ENCODE data around the gene FDXACB1. TPM values are rescaled to one million over a fixed set of nuclear protein-coding genes. Genes with fewer than 3 reads are reported as not detected.

The FDXACB1 gene
- total and polyA plus RNA-seq, 2 donors (not counting 3 experiments of a cell fraction or from before 2014, with no cell fraction given): 1.1 to 1.4 TPM

- no peak for TF ChIP-seq MYC (IDR thresholded peaks at IDR 0.05; ENCODE audit: low read depth, low read length)
- TF ChIP-seq, protein P1, sequence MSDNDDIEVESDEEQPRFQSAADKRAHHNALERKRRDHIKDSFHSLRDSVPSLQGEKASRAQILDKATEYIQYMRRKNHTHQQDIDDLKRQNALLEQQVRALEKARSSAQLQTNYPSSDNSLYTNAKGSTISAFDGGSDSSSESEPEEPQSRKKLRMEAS (IDR thresholded peaks at IDR 0.05; ENCODE audit: insufficient read depth, insufficient read length): no peak
- TF ChIP-seq FOS (IDR thresholded peaks at IDR 0.05; ENCODE audit: borderline replicate concordance, insufficient read depth, low read length): no peak
- no peak for TF ChIP-seq EZH2 (IDR thresholded peaks at IDR 0.05; ENCODE audit: borderline replicate concordance, low read depth, low read length, severe bottlenecking)
- TF ChIP-seq GATA2 (IDR thresholded peaks at IDR 0.05; ENCODE audit: insufficient read depth, insufficient read length, low read depth, low read length): no peak
- no peak for TF ChIP-seq POLR2A (IDR thresholded peaks at IDR 0.05; ENCODE audit: low read depth, low read length)
- TF ChIP-seq JUN (IDR thresholded peaks at IDR 0.05; ENCODE audit: borderline replicate concordance, insufficient read depth, insufficient read length, low read depth): no peak
- no peak for TF ChIP-seq POLR2AphosphoS5 (IDR thresholded peaks at IDR 0.05; ENCODE audit: insufficient read depth, low read depth, low read length)
- TF ChIP-seq, protein P2, sequence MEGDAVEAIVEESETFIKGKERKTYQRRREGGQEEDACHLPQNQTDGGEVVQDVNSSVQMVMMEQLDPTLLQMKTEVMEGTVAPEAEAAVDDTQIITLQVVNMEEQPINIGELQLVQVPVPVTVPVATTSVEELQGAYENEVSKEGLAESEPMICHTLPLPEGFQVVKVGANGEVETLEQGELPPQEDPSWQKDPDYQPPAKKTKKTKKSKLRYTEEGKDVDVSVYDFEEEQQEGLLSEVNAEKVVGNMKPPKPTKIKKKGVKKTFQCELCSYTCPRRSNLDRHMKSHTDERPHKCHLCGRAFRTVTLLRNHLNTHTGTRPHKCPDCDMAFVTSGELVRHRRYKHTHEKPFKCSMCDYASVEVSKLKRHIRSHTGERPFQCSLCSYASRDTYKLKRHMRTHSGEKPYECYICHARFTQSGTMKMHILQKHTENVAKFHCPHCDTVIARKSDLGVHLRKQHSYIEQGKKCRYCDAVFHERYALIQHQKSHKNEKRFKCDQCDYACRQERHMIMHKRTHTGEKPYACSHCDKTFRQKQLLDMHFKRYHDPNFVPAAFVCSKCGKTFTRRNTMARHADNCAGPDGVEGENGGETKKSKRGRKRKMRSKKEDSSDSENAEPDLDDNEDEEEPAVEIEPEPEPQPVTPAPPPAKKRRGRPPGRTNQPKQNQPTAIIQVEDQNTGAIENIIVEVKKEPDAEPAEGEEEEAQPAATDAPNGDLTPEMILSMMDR (IDR thresholded peaks at IDR 0.05; ENCODE audit: extremely low read depth in 1 of 2, insufficient read depth in 1 of 2, low read depth in 1 of 2, low read length in 2 of 2): no peak
- H3K27me3 ChIP-seq (ENCODE audit: control insufficient read depth in 2 of 2, insufficient read depth in 2 of 2, low read length in 2 of 2): no peaks in the 10 kb centered on the region
- no peak overlapping the region for H2AFZ ChIP-seq (ENCODE audit: low read depth, low read length)
- DNase-seq (ENCODE audit: low read depth, low spot score) (no peak), FAIRE-seq (no peak)
- BruUV-seq (replicated peaks): no TSS peak
- H3K9me3 ChIP-seq (replicated peaks; ENCODE audit: control insufficient read depth, insufficient read depth, low read length): no peaks in the 10 kb centered on the region
- no peaks in the 10 kb centered on the region for H4K20me1 ChIP-seq (replicated peaks; ENCODE audit: control insufficient read depth, extremely low read depth, insufficient read depth, low read length)
- H3K9me1 ChIP-seq (replicated peaks; ENCODE audit: control insufficient read depth, extremely low read depth, insufficient read depth, low read length): no peaks in the 10 kb centered on the region
- ChIA-PET CTCF (interaction anchor here (0.6 to 2.1 kb wide), 19 partner anchors 9 to 569 kb away, joined by 3 to 12 read pairs (median 4); partner anchors contain the start of gene ALG9), POLR2A (no interaction called here)
- no peaks in the 10 kb centered on the region for H3K79me2 ChIP-seq (ENCODE audit: control insufficient read depth, insufficient read depth, low read length)
- H3K4me3 ChIP-seq (replicated peaks in 1 of 3; ENCODE audit: insufficient read depth in 1 of 3, low read depth in 1 of 3, low read length in 3 of 3): no peak overlapping the region
- H3K4me2 ChIP-seq (ENCODE audit: insufficient read depth, low read length): no peak overlapping the region
- intact Hi-C loops (cut with micrococcal nuclease): no loop called here
- H3K36me3 ChIP-seq (ENCODE audit: control insufficient read depth in 2 of 2, extremely low read depth in 1 of 2, insufficient read depth in 2 of 2, low read length in 2 of 2): peaks cover 0 to 5% of the 10 kb centered on the region in 2 experiments
- no peak overlapping the region for H3K27ac ChIP-seq (ENCODE audit: insufficient read depth, low read depth, low read length)
- H3K9ac ChIP-seq (replicated peaks; ENCODE audit: extremely low read depth, insufficient read depth, low read length): no peak overlapping the region
- dilution Hi-C loops (cut with MboI; ENCODE audit: extremely low pct_ligation_motif_present, low sequenced_read_pairs): no loop called here
- no peaks in the 10 kb centered on the region for H3K4me1 ChIP-seq (ENCODE audit: control insufficient read depth, extremely low read depth, insufficient read depth, low read length)
Measured at GRCh38 chr11:111852103-111852502, 26.9 kb downstream of the FDXACB1 start.

Data from endothelial cell of umbilical vein (primary cell).